Measurements from ENCODE around the gene EEF2K.

DNA sequence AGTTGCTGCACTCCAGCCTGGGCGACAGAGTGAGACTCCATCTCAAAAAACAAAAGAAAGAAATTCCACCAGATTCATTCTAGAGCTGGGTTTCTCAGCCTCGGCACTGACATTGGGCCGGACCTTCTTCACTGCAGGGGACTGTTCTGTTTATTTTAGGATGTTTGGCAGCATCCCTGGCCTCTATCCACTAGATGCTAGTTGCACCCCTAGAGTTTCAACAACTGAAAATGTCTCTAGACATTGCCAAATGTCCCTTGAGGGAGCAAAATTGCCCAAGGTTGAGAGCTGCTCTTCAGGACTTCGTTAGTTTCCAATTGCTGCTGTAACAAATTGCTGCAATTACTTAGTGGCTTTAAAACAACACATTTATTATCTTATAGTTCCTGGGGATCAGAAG is 7.2 kb downstream of the EEF2K start:
- TF ChIP-seq POLR2A (IDR thresholded peaks at IDR 0.05): no peak
- TF ChIP-seq, protein P1, sequence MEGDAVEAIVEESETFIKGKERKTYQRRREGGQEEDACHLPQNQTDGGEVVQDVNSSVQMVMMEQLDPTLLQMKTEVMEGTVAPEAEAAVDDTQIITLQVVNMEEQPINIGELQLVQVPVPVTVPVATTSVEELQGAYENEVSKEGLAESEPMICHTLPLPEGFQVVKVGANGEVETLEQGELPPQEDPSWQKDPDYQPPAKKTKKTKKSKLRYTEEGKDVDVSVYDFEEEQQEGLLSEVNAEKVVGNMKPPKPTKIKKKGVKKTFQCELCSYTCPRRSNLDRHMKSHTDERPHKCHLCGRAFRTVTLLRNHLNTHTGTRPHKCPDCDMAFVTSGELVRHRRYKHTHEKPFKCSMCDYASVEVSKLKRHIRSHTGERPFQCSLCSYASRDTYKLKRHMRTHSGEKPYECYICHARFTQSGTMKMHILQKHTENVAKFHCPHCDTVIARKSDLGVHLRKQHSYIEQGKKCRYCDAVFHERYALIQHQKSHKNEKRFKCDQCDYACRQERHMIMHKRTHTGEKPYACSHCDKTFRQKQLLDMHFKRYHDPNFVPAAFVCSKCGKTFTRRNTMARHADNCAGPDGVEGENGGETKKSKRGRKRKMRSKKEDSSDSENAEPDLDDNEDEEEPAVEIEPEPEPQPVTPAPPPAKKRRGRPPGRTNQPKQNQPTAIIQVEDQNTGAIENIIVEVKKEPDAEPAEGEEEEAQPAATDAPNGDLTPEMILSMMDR (IDR thresholded peaks at IDR 0.05): no peak
- TF ChIP-seq POLR2AphosphoS5 (IDR thresholded peaks at IDR 0.05): no peak

Data from prostate gland (tissue), 2 donors.